HepG2 (cell line): ENCODE results near the gene CSHL1. TPM values are rescaled to one million over a fixed set of nuclear protein-coding genes. Genes with fewer than 3 reads are reported as not detected.

Experiments
- ATAC-seq: fragments of 200-7000 bp; cut with Tn5 transposase; 3 replicates; pipeline ENCODE4 v1.9.1; 2020; ENCODE audit warnings: mild to moderate bottlenecking, moderate library complexity
- BruUV-seq: library from RNA; stranded (reverse); fragments of 400-500 nt; replicated peaks from 2 replicates; lab custom pipeline; 2021; lab: Mats Ljungman, UMichigan
- CTCF ChIA-PET: fragments of 300-600 bp; formaldehyde crosslinking; extraction: SDS; loops from one replicate; lab custom pipeline; 2021; ENCODE audit warnings: low total read pairs, inconsistent platforms, low intra/inter-chr PET ratio; lab: Yijun Ruan, JAX
- POLR2A ChIA-PET: fragments of 350-600 bp; sonication (Branson Sonifier 250); formaldehyde crosslinking; loops from one replicate; lab custom pipeline; 2020; ENCODE audit warnings: antibody characterized with exemption, inconsistent platforms; lab: Yijun Ruan, JAX
- DNase-seq: peaks from one replicate; pipeline ENCODE4 v3.0.0-alpha.2; 2015; ENCODE audit warnings: low spot score
- FAIRE-seq: peaks from 3 replicates; lab custom pipeline; 2011; peaks lifted over from hg19 to GRCh38; lab: Jason Lieb, UNC
- H2AFZ ChIP-seq: one replicate; pipeline ENCODE4 v1.6.1; 2011; ENCODE audit warnings: low read length, inconsistent platforms
- H3K27ac ChIP-seq: fragments of 300-600 bp; 3 replicates; pipeline ENCODE4 v1.8.0; 2011; ENCODE audit warnings: mixed run types, mild to moderate bottlenecking, mixed read lengths, low read length, inconsistent platforms; ENCODE audit not compliant: insufficient read depth; ENCODE audit errors: extremely low read length
- H3K27me3 ChIP-seq, 2 experiments: fragments of 200-600 bp in 1 of 2; 2 replicates in 1 of 2; 3 replicates in 1 of 2; pipeline versions ENCODE4 v1.6.0 to v1.8.0; 2011; ENCODE audit warnings: low read length in 2 of 2, mild to moderate bottlenecking in 2 of 2, moderate library complexity in 2 of 2, inconsistent platforms in 1 of 2; ENCODE audit not compliant: insufficient read depth in 2 of 2, control insufficient read depth in 1 of 2
- H3K36me3 ChIP-seq, 2 experiments: fragments of 200-600 bp in 1 of 2; replicated peaks in 1 of 2; 2 replicates in 1 of 2; 3 replicates in 1 of 2; pipeline versions ENCODE4 v1.5.1 to v1.8.0; 2011; ENCODE audit warnings: low read length in 2 of 2, inconsistent platforms in 1 of 2; ENCODE audit not compliant: insufficient read depth in 2 of 2, control insufficient read depth in 1 of 2
- H3K4me1 ChIP-seq: 2 replicates; pipeline ENCODE4 v1.5.1; 2012; ENCODE audit warnings: low read length, inconsistent platforms; ENCODE audit not compliant: insufficient read depth
- H3K4me2 ChIP-seq: 2 replicates; pipeline ENCODE4 v1.6.0; 2011; ENCODE audit warnings: low read depth, low read length, inconsistent platforms
- H3K4me3 ChIP-seq, 3 experiments: fragments of 200-600 bp in 1 of 3; sonication (generic), shearing (Covaris generic) in 1 of 3; replicated peaks in 1 of 3; 2 replicates each; pipeline ENCODE4 v1.5.1; 2011 to 2016; ENCODE audit warnings: low read length in 3 of 3, inconsistent platforms in 2 of 3, low read depth in 2 of 3, mild to moderate bottlenecking in 2 of 3, control low read depth in 1 of 3, mixed read lengths in 1 of 3; ENCODE audit not compliant: insufficient read depth in 1 of 3
- H3K79me2 ChIP-seq: one replicate; pipeline ENCODE4 v1.6.1; 2011; ENCODE audit warnings: low read length, inconsistent platforms; ENCODE audit not compliant: insufficient read depth
- H3K9ac ChIP-seq: 2 replicates; pipeline ENCODE4 v1.6.0; 2011; ENCODE audit warnings: mild to moderate bottlenecking, low read depth, low read length, inconsistent platforms; ENCODE audit not compliant: insufficient read depth
- H3K9me3 ChIP-seq: 2 replicates; pipeline ENCODE4 v1.5.1; 2012; ENCODE audit warnings: mild to moderate bottlenecking, low read length
- H4K20me1 ChIP-seq: 2 replicates; pipeline ENCODE4 v1.6.0; 2011; ENCODE audit warnings: inconsistent platforms, mild to moderate bottlenecking, low read length, moderate library complexity; ENCODE audit not compliant: insufficient read depth
- ADNP ChIP-seq: sonication (generic); formaldehyde crosslinking; IDR thresholded peaks from 2 replicates; pipeline ENCODE4 v1.4.0; 2020; ENCODE audit warnings: missing genetic modification reagents
- CTCF ChIP-seq: sonication (generic); formaldehyde crosslinking; IDR thresholded peaks from 2 replicates; pipeline ENCODE4 v1.5.0; 2020; ENCODE audit warnings: mild to moderate bottlenecking, missing genetic modification reagents, moderate library complexity
- PATZ1 ChIP-seq: sonication (generic); formaldehyde crosslinking; IDR thresholded peaks from 2 replicates; pipeline ENCODE4 v1.4.0; 2020; ENCODE audit warnings: missing genetic modification reagents
- SETDB1 ChIP-seq: sonication (generic); formaldehyde crosslinking; IDR thresholded peaks from 2 replicates; pipeline ENCODE4 v1.5.1; 2020; ENCODE audit warnings: missing genetic modification reagents, mild to moderate bottlenecking, borderline replicate concordance
- SIN3A ChIP-seq: IDR thresholded peaks from 2 replicates; pipeline ENCODE4 v1.6.1; 2011; ENCODE audit warnings: low read depth, mild to moderate bottlenecking, control low read depth, low read length, borderline replicate concordance
- SMAD3 ChIP-seq: sonication (generic); formaldehyde crosslinking; IDR thresholded peaks from 2 replicates; pipeline ENCODE4 v1.4.0; 2020; ENCODE audit warnings: missing genetic modification reagents
- STAG1 ChIP-seq: sonication (generic); formaldehyde crosslinking; IDR thresholded peaks from 2 replicates; pipeline ENCODE4 v1.4.0; 2020; ENCODE audit warnings: missing genetic modification reagents
- ZBTB34 ChIP-seq: sonication (generic); formaldehyde crosslinking; IDR thresholded peaks from 2 replicates; pipeline ENCODE4 v1.8.0; 2022; ENCODE audit warnings: mild to moderate bottlenecking, missing genetic modification reagents
- ZBTB49 ChIP-seq: sonication (generic); formaldehyde crosslinking; IDR thresholded peaks from 2 replicates; pipeline ENCODE4 v1.4.0; 2020; ENCODE audit warnings: missing genetic modification reagents, borderline replicate concordance
- ZNF552 ChIP-seq: sonication (generic); formaldehyde crosslinking; IDR thresholded peaks from 2 replicates; pipeline ENCODE4 v1.9.0; 2022; ENCODE audit warnings: missing genetic modification reagents, mild to moderate bottlenecking, borderline replicate concordance
- ZNF639 ChIP-seq: conservative IDR thresholded peaks from 2 replicates; pipeline ENCODE4 v1.6.1; 2018; ENCODE audit warnings: missing genetic modification reagents
- ZNF703 ChIP-seq: sonication (generic); formaldehyde crosslinking; IDR thresholded peaks from 2 replicates; pipeline ENCODE4 v1.5.1; 2020; ENCODE audit warnings: missing genetic modification reagents, mild to moderate bottlenecking, moderate library complexity, borderline replicate concordance
- ZNF713 ChIP-seq: sonication (generic); formaldehyde crosslinking; IDR thresholded peaks from 2 replicates; pipeline ENCODE4 v1.4.0; 2020; ENCODE audit warnings: mild to moderate bottlenecking, missing genetic modification reagents
- ZNF737 ChIP-seq: sonication (generic); formaldehyde crosslinking; IDR thresholded peaks from 2 replicates; pipeline ENCODE4 v1.5.0; 2020; ENCODE audit warnings: missing genetic modification reagents, mild to moderate bottlenecking, borderline replicate concordance
- ZNF883 ChIP-seq: sonication (generic); formaldehyde crosslinking; IDR thresholded peaks from 2 replicates; pipeline ENCODE4 v1.5.1; 2020; ENCODE audit warnings: mild to moderate bottlenecking, missing genetic modification reagents; ENCODE audit errors: not compliant biosample characterization
- WGBS: methylation state at CpG from one replicate; pipeline ENCODE4 v1.1.6; 2017; ENCODE audit warnings: low lambda C conversion rate; 5-methylcytosine and 5-hydroxymethylcytosine counted together
- in situ Hi-C: cut with HindIII; loops from 2 replicates; pipeline ENCODE4 v1.10.0; 2017; ENCODE audit warnings: low pct_unique_long_range_greater_than_20kb; ENCODE audit not compliant: extremely low pct_ligation_motif_present
- intact Hi-C: fragments of 100-400 bp; cut with micrococcal nuclease; formaldehyde crosslinking; loops from one replicate; pipeline ENCODE4 v1.10.0; 2022; ENCODE audit not compliant: unreplicated experiment
- polyA plus RNA-seq, 8 experiments: library from polyadenylated mRNA; depleted of rRNA in 3 of 8; stranded (reverse) in 7 of 8; unstranded in 1 of 8; fragments of >200 nt; fragmentation: Illumina TruSeq in 4 of 8; extraction: Trizol in 4 of 8; gene quantifications; 2 replicates each; pipeline versions ENCODE4 v1.2.1 to v1.2.3, GENCODE V29; 2011 to 2016; ENCODE audit warnings: low read depth in 4 of 8, missing spikeins in 1 of 8, mixed read lengths in 1 of 8; ENCODE audit not compliant: insufficient read depth in 1 of 8
- total RNA-seq, 5 experiments: library from RNA; depleted of rRNA; stranded (reverse); fragments of >200 nt; fragmentation: Illumina TruSeq; extraction: Trizol; gene quantifications; 2 replicates each; pipeline ENCODE4 v1.2.3, GENCODE V29; 2016; ENCODE audit warnings: low read depth in 1 of 5

Gene CSHL1
- total and polyA plus RNA-seq, 2 of the 13 experiments (the other 11 are each of a cell fraction or from before 2014, with no cell fraction given): not detected

GRCh38 chr17:63911657-63912100 is 621 bp upstream of the CSHL1 start:
- H3K4me3 ChIP-seq: no peak overlapping the region
- DNase-seq: no peak
- H3K4me2 ChIP-seq: no peak overlapping the region
- ChIA-PET CTCF (interaction anchor here (1.0 to 2.2 kb wide), 5 partner anchors 35 to 114 kb away, joined by 3 to 10 read pairs (median 6); no protein-coding TSS in a partner anchor), POLR2A (interaction anchor here (1.7 kb wide), 1 partner anchor 138 kb away, joined by 5 read pairs; the partner anchor contains the start of genes CCDC47 and DDX42)
- peaks cover 4 to 53% of the 10 kb centered on the region in 2 experiments; a peak in 4 of 5 replicates for H3K27me3 ChIP-seq
- no peaks in the 10 kb centered on the region for H3K36me3 ChIP-seq
- BruUV-seq: no TSS peak
- ATAC-seq: peak; percentile 80
- H3K4me1 ChIP-seq: peaks cover 10% of the 10 kb centered on the region
- WGBS: 34% methylated on average over 8 of the region's 8 CpGs
- in situ Hi-C loops: loop anchor here (5.0 kb wide), 1 partner anchor 36 kb away; no protein-coding TSS in a partner anchor
- FAIRE-seq: no peak
- H3K9ac ChIP-seq: no peak overlapping the region
- H4K20me1 ChIP-seq: no peaks in the 10 kb centered on the region
- intact Hi-C loops: loop anchor here (1.0 to 10.0 kb wide), 2 partner anchors 40 to 223 kb away; partner anchors contain the start of gene ERN1
- H3K27ac ChIP-seq: no peak overlapping the region
- no peaks in the 10 kb centered on the region for H3K79me2 ChIP-seq
- no peaks in the 10 kb centered on the region for H3K9me3 ChIP-seq
- no peak overlapping the region for H2AFZ ChIP-seq
- TF ChIP-seq STAG1 (CRISPR knock-in tag) (peak; percentile 69), SIN3A (no peak), ZNF552 (CRISPR knock-in tag) (no peak), ZBTB49 (no peak), SMAD3 (CRISPR knock-in tag) (no peak), PATZ1 (CRISPR knock-in tag) (peak; percentile 71; the same call in 1 of the 2 replicates), ADNP (CRISPR knock-in tag) (no peak), ZNF737 (CRISPR knock-in tag) (no peak), ZNF639 (CRISPR knock-in tag) (no peak), ZNF703 (CRISPR knock-in tag) (no peak), ZNF713 (no peak), ZBTB34 (CRISPR knock-in tag) (no peak), CTCF (CRISPR knock-in tag) (peak; percentile 77), SETDB1 (CRISPR knock-in tag) (no peak), ZNF883 (CRISPR knock-in tag) (no peak)
